ENCODE measurements around the gene ANKRD16.
A peak's percentile ranks its signal among the peaks of the same experiment; 100 is the strongest.
"Not testable (repeated sequence)": the region's sequence is repeated elsewhere in the genome, so short reads cannot be mapped to it uniquely, and the experiment has no call there.

ANKRD16 gene

DNA sequence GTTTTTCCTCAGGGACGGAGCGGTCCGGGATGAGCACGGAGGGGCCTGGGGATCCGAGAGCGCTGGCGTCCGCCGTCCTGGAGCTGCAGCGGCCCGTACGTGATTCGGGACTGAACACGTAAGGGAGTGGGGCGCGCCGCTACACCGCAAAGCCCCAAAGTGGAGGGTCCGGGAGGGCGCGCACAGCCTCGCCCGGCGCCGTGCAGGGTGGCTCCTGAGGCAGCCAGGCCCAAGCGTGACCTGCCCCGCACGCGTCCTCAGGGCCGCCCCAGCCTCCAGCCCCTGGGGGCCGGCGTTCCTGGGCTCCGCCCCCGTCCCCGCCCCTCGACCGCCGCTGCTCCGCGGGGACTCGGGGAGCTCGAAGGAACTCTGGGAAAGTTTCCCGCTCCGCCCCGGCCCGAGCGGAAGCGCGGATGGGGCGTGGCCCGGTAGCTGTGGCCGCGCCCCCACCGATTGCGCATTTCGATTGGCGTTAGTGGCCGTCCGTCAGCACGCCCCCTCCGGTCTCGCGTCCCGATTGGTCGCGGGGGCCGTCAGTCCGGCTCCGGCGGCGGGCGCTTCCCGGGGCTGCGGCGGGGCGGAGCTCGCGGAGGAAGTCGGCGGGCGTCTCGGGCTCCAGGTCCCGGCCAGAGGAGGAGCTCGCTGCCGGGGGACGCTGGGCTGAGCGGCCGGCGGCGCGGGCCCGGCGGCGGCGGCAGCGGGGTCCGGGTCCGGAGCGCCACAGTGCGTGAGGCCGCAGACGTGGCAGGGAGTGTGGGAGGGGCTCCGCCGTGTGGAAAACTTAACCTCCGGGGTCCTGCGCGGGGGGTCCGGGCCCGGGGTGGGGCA lies at the start of gene ANKRD16, which contains the start of gene FBH1:
Gene ANKRD16, minus strand, starts transcription at position 270 of the 828 bp plus-strand sequence. CDS start 539 bp downstream, outside the sequence.
Gene FBH1, plus strand, starts transcription at position 620 of the 828 bp plus-strand sequence. Its CDS starts 103 bp downstream, at position 723.
- peak; percentile 97 for DNase-seq

DNA sequence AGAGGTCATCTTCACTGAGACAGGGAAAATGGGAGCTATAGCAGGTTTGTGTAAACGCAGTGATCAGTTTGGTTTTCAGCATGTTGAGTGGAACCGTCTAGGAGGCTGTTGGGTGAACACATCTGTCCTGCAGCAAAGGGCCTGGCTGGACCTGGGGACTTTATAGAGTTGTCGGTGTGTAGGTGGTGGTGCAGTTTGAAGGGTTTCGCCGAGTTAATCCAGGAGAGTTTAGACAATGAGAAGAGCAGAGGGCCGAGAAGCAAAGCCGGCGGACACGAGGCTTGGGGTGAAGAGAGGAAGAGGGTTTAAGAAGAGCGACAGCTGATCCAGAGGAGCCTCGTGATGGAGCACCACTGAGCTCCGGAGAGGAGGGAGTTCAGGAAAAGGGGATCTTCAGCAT lies 48.6 kb upstream of the ANKRD16 start:
- DNase-seq = no peak

GRCh38 chr10:5937016-5937415 lies 47.3 kb upstream of the ANKRD16 start:
- DNase-seq = no peak

- DNase-seq = no peak
Measured at GRCh38 chr10:5935628-5936027, 45.9 kb upstream of the ANKRD16 start.

GRCh38 chr10:5933909-5934546 lies 44.3 kb upstream of the ANKRD16 start:
- no peak for DNase-seq

DNA sequence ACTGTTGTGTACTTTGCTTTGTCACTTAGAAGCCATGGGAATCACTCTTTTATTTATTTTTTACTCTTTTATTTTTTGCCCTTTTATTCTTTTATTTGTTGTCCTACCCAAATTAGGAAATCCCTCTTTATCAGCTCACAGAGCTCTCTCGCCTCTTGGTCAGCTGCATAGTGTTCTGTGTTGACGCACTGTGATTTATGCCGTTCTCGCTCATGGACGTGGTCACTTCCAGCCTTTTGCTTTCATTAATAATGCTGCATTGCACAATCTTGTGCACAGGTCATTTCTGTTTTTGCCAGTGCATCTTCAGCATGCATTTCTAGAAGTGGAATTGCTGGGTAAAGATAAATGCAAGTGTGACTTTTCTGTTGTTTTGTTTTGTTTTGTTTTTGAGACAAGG lies 42.7 kb upstream of the ANKRD16 start:
- no peak for DNase-seq

DNA sequence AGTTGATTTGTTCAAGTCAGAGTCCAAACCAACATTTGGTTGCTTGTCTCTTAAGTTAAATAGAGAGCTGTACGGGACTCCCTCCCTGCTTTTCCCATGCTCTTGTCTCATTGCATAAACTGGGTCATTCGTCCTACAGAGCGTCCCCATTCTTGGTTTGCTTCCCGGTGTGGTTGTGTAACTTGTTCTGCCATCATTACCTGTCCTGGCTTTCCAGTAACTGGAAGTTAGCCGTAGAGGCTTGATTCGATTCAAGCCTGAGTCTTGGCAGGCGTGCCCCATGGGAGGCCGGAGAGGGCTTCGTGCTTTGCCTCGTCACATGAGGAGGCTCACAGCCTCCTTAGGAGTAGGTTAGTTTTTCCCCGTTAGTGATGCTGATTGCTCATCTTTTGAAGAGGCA lies 40.6 kb upstream of the ANKRD16 start:
- no peak for DNase-seq

DNA sequence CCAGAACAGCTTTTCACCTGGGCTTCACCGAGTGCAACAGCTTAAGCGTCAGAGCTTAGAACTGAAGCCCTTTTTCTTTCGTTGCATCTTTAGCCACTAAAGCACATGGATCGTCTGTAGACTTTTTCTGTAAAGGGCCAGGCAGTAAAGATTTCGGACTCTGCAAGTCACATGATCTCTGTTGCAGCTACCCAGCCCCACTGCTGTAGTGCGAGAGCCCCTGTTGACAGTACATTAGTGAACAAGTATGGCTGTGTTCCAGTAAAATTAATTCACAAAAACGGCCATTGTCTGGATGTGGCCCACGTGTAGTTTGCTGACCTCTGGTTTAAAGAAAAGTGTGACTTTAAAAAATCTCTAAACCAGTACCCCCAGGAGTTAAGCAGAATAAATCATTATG lies 39.7 kb upstream of the ANKRD16 start:
- DNase-seq = no peak

- DNase-seq = no peak
Measured at GRCh38 chr10:5927306-5927705, 37.6 kb upstream of the ANKRD16 start.

GRCh38 chr10:5924889-5925288 lies 35.2 kb upstream of the ANKRD16 start:
- DNase-seq = no peak

DNA sequence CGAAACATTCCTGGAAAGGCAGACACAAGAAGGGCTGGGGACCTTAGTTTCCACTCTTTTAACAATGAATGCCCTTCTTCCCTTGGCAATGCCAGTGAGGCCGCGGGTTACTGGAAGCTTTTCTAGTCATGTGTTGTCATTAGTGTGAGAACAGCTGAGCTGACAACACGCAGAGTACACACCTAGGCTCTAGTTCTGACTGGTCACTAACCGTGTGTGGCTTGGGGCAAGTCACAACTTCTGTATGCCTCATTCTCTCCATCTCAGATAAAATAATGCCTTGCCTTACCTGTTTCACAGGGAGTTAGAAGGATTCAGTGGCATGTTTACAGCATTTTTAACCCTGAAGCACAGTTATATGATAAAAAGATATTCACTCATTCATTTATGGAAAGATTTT lies 32.1 kb upstream of the ANKRD16 start:
- peak; percentile 13 for DNase-seq

DNA sequence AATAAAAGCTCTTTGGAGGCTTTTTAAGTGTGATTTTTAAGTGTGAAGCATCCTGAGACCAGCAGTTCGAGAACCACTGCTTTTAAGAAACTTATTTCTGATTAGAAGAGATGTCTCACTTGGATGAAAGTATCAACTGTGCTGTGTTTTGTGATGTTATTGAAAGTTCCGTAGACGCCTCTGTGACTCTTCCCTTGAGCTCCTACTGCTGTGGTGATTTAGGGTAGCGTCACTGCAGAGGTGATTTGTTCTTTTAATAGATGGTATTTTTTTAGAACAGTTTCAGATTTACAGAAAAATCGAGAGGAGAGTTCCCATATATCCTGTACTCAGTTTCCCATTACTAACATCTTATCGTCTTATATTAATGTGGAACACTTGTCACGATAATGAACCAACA lies 29.9 kb upstream of the ANKRD16 start:
- no peak for DNase-seq

GRCh38 chr10:5918763-5919162 lies 29.1 kb upstream of the ANKRD16 start:
- no peak for DNase-seq

- no peak for DNase-seq
Measured at GRCh38 chr10:5917305-5917704, 27.6 kb upstream of the ANKRD16 start.

DNA sequence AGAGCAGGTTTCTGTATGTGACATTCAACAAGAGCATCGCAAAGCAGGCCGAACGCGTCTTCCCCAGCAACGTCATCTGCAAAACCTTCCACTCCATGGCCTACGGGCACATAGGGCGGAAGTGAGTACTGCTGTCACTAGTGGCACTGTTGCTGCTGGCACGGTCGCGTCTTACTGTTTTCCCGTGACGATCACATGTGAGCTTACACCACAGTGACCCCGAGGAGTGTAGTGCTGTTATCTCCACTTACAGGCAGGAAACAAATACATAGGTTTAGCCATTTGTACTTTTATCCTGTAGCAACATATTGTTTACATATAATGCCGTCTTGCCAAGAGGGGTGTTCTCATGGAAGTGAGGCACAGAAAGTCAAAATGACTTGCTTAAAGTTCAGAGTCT lies 25.8 kb upstream of the ANKRD16 start:
- DNase-seq = no peak

DNA sequence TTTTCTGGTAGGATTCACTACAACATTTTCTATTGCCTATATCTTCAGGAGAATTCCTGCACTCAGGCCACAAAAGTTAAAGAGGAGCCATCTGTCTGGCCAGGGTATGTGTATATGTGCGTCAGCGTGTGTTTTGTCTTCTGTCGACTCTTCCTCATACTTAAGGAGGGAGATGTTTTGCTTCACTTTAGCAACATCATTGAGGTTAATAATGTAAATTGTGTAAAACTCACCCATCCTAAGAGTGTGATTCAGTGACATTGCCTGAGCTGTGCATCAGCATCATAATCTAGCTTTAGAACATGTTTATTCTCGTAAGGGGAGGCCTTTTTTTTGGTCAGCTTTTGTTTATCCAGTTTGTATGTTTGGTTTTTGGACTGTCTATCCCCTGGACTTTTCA lies 24.0 kb upstream of the ANKRD16 start:
- DNase-seq = no peak

DNA sequence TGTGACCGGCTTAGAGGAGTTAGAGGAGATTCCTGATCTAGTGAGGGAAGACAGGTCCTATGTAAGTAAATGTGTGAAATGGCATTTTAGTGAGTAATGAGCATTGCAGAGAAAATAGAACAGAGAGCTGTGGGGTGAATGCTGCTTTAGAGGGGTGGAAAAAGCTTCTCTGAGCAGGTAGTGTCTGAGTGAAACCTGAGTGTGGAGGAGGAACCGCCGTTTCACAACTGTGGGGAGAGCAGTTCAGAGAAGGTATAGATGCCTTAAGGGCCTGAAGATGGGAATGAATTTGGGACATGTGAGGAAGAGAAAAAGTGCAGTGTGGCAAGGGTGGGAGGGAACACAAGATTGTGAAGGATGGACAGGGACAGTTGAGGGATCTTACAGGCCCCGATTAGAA lies 22.0 kb upstream of the ANKRD16 start:
- no peak for DNase-seq

GRCh38 chr10:5910323-5911100 lies 20.8 kb upstream of the ANKRD16 start:
- DNase-seq = no peak

- DNase-seq = not testable (repeated sequence)
Measured at GRCh38 chr10:5908676-5909075, 19.0 kb upstream of the ANKRD16 start.

DNA sequence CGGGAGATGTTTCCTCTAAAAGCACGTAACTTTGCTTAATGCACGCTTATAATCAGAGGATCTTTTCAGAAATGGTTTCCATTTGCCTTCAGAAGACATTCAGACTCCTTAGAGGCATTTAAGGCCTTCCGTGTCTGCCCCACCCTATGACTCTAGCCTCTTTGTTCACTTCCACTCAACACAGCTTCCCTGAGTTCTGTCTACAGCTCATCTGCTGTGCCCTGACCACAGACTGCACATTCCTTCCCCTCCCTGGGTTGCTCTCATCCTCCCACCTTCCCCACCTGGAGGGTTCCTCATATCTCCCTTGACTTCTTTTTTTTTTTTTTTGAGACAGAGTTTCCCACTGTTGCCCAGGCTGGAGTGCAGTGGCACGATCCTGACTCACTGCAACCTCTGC lies 17.0 kb upstream of the ANKRD16 start:
- no peak for DNase-seq

DNA sequence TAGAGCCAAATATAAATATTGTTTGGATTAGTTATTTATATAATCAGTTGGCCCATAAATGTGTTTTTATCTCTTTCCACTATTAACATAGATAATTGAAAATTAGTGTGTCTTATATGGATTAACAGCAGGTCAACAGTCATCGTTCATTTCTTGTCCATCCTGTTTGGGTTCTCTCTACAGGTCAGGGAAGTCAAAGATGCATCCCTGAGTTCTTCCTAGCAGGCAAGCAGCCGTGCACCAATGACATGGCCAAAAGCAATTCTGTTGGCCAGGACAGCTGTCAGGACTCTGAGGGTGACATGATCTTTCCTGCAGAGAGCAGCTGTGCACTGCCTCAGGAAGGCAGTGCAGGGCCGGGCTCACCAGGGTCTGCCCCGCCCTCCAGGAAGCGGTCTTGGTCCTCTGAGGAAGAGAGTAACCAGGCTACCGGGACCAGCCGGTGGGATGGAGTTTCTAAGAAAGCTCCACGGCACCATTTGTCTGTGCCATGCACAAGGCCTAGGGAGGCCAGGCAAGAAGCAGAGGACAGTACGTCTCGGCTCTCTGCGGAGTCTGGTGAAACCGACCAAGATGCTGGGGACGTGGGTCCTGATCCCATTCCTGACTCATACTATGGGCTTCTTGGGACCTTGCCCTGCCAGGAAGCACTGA lies 16.3 kb upstream of the ANKRD16 start:
- DNase-seq = no peak

- no peak for DNase-seq
Measured at GRCh38 chr10:5904227-5904626, 14.5 kb upstream of the ANKRD16 start.

DNA sequence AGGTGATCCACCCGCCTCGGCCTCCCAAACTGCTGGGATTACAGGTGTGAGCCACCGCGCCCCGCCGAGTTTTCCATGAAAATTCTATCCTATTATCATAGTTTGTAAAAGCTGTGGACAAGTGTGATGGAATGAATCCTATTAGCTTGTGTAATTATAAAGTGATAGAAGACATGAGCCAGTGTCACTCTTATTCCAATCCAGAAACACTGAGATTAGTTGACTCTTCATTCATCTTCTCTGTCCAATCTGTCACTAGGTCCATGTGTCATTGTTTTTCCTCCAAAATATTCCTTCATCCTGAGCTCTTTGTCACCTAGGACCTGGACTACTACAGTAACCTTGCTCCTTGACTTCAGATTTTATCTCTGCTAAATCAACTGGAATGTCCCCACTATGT lies 13.9 kb upstream of the ANKRD16 start:
- DNase-seq = no peak
